HepG2 (cell line): ENCODE data around the gene FLOT2.

Experiments
- EZH2 ChIP-seq: conservative IDR thresholded peaks from 2 replicates; pipeline ENCODE4 v1.6.1; 2012; ENCODE audit warnings: mild to moderate bottlenecking, low read depth, low read length, moderate library complexity
- HCFC1 ChIP-seq: fragments of 150-350 bp; IDR thresholded peaks from 2 replicates; pipeline ENCODE4 v1.6.1; 2014; ENCODE audit warnings: low read depth, low read length
- PHF21A ChIP-seq: sonication (generic); formaldehyde crosslinking; IDR thresholded peaks from 2 replicates; pipeline ENCODE4 v1.5.0; 2020; ENCODE audit warnings: mild to moderate bottlenecking, missing genetic modification reagents
- RXRA ChIP-seq: sonication (generic); formaldehyde crosslinking; IDR thresholded peaks from 2 replicates; pipeline ENCODE4 v1.5.1; 2020; ENCODE audit warnings: missing genetic modification reagents
- ZFX ChIP-seq: sonication (generic); formaldehyde crosslinking; IDR thresholded peaks from 2 replicates; pipeline ENCODE4 v1.4.0; 2020; ENCODE audit warnings: mild to moderate bottlenecking, low read depth, missing genetic modification reagents, moderate library complexity
- ZNF737 ChIP-seq: sonication (generic); formaldehyde crosslinking; IDR thresholded peaks from 2 replicates; pipeline ENCODE4 v1.5.0; 2020; ENCODE audit warnings: missing genetic modification reagents, mild to moderate bottlenecking, borderline replicate concordance
- TF ChIP-seq, protein P1 (sequence below): sonication (generic); formaldehyde crosslinking; IDR thresholded peaks from 2 replicates; pipeline ENCODE4 v1.5.0; 2020; ENCODE audit warnings: mild to moderate bottlenecking, missing genetic modification reagents, moderate library complexity

DNA sequence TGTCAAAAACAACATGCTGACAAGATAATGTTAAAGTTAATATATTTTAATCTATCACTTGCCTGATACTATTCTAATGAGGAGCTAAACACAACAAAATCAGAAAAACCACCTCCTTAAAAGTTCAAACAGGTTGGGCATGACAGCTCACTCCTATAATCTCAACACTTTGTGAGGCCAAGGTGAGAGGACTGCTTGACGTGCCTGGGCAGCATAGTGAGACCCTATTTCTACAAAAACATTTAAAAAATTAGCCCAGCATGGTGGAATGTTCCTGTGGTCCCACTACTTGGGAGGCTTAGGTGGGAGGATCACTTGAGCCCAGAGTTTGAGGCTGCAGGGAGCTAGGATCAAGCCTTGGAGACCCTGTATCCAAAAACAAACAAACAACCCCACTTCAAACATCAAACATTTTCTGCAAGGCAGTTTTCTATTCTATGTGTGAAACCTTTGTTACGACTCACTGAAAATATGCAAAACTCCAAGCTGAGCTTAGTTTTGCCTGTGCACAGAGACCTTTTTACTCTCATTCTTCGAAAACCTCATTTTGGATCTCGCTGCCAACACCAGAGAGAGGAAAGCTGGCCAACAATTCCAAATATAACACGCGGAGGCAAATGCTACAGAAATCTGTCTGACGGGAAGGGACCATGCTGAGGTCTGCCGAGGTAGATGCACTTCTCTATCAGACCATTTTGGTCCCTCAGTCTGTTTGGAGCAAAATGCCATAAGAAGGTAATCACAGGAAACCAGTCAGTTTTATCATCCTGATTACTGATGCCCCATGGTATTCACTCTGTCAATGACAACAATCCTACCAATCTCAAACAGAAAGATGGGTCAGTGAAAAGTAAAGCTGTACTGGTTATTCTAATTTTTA is 47.6 kb upstream of the FLOT2 start:
- TF ChIP-seq HCFC1 (no peak), EZH2 (no peak), RXRA (CRISPR knock-in tag) (no peak), PHF21A (CRISPR knock-in tag) (no peak), ZNF737 (CRISPR knock-in tag) (no peak), ZFX (CRISPR knock-in tag) (no peak)
- TF ChIP-seq, protein P1, sequence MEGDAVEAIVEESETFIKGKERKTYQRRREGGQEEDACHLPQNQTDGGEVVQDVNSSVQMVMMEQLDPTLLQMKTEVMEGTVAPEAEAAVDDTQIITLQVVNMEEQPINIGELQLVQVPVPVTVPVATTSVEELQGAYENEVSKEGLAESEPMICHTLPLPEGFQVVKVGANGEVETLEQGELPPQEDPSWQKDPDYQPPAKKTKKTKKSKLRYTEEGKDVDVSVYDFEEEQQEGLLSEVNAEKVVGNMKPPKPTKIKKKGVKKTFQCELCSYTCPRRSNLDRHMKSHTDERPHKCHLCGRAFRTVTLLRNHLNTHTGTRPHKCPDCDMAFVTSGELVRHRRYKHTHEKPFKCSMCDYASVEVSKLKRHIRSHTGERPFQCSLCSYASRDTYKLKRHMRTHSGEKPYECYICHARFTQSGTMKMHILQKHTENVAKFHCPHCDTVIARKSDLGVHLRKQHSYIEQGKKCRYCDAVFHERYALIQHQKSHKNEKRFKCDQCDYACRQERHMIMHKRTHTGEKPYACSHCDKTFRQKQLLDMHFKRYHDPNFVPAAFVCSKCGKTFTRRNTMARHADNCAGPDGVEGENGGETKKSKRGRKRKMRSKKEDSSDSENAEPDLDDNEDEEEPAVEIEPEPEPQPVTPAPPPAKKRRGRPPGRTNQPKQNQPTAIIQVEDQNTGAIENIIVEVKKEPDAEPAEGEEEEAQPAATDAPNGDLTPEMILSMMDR (CRISPR knock-in tag): no peak
